ENCODE measurements around the gene ARHGAP15.
A peak's percentile ranks its signal among the peaks of the same experiment; 100 is the strongest.

The ARHGAP15 gene

DNA sequence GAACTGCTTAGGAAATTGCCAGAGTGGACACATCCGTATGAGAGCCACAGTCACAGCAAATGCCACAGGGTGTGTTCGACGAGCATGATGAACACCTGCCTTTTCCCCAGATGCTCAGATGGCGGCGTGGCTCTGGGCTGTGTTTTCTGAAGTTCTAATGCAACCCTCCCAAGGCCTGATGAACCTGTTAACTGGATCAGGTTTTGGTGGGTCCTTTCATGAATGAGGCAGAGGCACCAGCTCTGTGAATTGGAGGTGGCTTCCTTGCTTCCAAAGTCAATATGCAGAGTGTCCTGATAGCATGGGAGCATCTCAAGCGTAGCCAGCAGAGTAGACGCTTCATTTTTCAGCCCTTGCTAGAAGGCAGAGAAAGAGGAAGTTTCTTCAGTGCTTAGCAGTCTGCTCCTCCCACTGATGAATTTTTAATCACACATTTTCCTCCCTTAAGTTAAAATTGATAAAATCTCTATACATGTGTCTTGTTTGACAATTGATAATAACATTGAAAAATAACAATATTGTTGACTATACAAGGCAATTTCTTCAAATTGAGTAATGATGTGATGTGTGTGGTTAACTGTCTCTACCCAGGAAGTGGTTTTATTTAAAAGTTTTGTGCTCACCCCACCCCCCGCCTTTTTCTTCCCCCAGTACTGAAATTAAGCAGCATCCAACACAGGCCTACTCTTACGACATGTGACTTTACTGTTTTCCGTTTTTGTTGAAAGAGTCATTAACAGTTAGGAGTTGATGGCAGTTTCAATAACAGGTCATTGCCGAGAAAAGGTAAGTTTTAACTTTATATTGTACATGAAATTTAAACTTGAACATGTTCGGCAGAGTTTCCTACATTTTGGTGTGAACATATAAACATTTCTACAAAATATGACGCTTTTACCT lies at the start of gene ARHGAP15:
TSS of gene ARHGAP15 (plus strand) at position 739 of the 900 bp plus-strand sequence.
- peak within 1 kb of the TSS; percentile 70 for H3K4me2 ChIP-seq (ENCODE audit: low read length)
- TF ChIP-seq, protein P1, sequence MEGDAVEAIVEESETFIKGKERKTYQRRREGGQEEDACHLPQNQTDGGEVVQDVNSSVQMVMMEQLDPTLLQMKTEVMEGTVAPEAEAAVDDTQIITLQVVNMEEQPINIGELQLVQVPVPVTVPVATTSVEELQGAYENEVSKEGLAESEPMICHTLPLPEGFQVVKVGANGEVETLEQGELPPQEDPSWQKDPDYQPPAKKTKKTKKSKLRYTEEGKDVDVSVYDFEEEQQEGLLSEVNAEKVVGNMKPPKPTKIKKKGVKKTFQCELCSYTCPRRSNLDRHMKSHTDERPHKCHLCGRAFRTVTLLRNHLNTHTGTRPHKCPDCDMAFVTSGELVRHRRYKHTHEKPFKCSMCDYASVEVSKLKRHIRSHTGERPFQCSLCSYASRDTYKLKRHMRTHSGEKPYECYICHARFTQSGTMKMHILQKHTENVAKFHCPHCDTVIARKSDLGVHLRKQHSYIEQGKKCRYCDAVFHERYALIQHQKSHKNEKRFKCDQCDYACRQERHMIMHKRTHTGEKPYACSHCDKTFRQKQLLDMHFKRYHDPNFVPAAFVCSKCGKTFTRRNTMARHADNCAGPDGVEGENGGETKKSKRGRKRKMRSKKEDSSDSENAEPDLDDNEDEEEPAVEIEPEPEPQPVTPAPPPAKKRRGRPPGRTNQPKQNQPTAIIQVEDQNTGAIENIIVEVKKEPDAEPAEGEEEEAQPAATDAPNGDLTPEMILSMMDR (IDR thresholded peaks at IDR 0.05; ENCODE audit: low read depth, low read length, poor library complexity, severe bottlenecking): no peak
- H3K9me2 ChIP-seq (replicated peaks; ENCODE audit: control insufficient read depth, low read length): no peaks in the 10 kb centered on the region

DNA sequence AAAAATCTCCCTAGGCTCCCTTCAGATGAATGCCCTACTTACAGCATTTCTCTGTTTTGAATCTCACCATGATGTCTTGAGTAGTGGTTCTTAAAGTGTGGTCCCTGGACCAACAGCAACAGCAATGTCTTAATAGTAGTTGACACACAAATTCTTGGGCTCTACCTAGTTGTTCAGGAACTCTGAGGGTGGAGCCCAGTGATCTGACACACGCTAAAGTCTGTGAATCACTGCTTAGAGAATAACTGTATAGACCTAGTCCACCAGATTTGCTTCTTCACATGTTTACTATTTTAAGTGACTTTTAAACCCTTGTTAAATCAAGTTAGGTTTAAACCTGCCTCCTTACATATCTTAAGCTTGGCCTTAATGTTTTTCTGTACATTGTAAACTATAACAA lies 47.6 kb upstream of the ARHGAP15 start:
- Histone ChIP-seq H3K9me2 (replicated peaks; ENCODE audit: control insufficient read depth, low read length) (no peaks in the 10 kb centered on the region), H4K20me1 (ENCODE audit: control insufficient read depth, insufficient read depth, low read depth, low read length) (no peaks in the 10 kb centered on the region), H3K4me3 (ENCODE audit: low read length) (no peak overlapping the region), H3K27me3 (ENCODE audit: control insufficient read depth, low read length) (no peaks in the 10 kb centered on the region), H3K79me2 (ENCODE audit: control insufficient read depth, low read length) (no peaks in the 10 kb centered on the region), H3K4me2 (ENCODE audit: low read length) (no peak overlapping the region), H3K27ac (ENCODE audit: low read depth, low read length) (no peak overlapping the region), H3K4me1 (ENCODE audit: control insufficient read depth, low read length) (no peaks in the 10 kb centered on the region), H3K9me3 (ENCODE audit: control insufficient read depth, insufficient read depth, low read length) (no peaks in the 10 kb centered on the region), H3K36me3 (ENCODE audit: control insufficient read depth, low read length) (no peaks in the 10 kb centered on the region), H3F3A (ENCODE audit: control insufficient read depth, insufficient read depth) (no peaks in the 10 kb centered on the region)
- TF ChIP-seq EZH2phosphoT487 (IDR thresholded peaks at IDR 0.05; ENCODE audit: borderline replicate concordance, low read length): no peak

More for the DNA sequence above, at the start of gene ARHGAP15:
- peaks cover 43% of the 10 kb centered on the region for H3K4me1 ChIP-seq (ENCODE audit: control insufficient read depth, low read length)
- H3K79me2 ChIP-seq (ENCODE audit: control insufficient read depth, low read length): peaks cover 43% of the 10 kb centered on the region
- peak within 1 kb of the TSS; percentile 69 for H3K4me3 ChIP-seq (ENCODE audit: low read length)
- peak within 1 kb of the TSS; percentile 77 for H3K27ac ChIP-seq (ENCODE audit: low read depth, low read length)
- H3K27me3 ChIP-seq (ENCODE audit: control insufficient read depth, low read length): no peaks in the 10 kb centered on the region
- H3K36me3 ChIP-seq (ENCODE audit: control insufficient read depth, low read length): peaks cover 5% of the 10 kb centered on the region; the same call in 1 of the 2 replicates
- H3F3A ChIP-seq (ENCODE audit: control insufficient read depth, insufficient read depth): no peaks in the 10 kb centered on the region
- H4K20me1 ChIP-seq (ENCODE audit: control insufficient read depth, insufficient read depth, low read depth, low read length): no peaks in the 10 kb centered on the region
- H3K9me3 ChIP-seq (ENCODE audit: control insufficient read depth, insufficient read depth, low read length): no peaks in the 10 kb centered on the region

DNA sequence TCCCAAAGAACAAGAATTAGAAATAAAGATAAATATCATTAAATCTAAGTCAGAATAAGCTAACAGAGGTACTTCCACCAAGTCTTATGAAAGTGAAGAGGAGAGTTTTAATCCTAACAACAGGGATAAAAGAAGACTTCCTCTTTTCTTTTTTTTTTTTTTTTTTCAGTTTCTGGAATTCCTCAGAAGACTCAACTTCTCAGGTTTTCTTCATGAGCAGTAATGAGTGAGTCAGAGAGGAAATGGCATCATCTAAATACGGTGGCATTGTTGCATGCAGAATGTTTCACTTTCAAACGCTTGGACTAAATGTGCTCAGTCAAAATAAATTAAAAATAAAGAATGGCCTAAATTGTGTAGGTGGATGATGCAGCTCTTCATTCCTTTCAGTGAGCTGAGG lies 45.6 kb upstream of the ARHGAP15 start:
- Histone ChIP-seq H3K9me3 (ENCODE audit: control insufficient read depth, insufficient read depth, low read length) (no peaks in the 10 kb centered on the region), H3K4me2 (ENCODE audit: low read length) (no peak overlapping the region), H3K9me2 (replicated peaks; ENCODE audit: control insufficient read depth, low read length) (no peaks in the 10 kb centered on the region), H3K27ac (ENCODE audit: low read depth, low read length) (no peak overlapping the region), H3K27me3 (ENCODE audit: control insufficient read depth, low read length) (no peaks in the 10 kb centered on the region), H3K4me3 (ENCODE audit: low read length) (no peak overlapping the region), H4K20me1 (ENCODE audit: control insufficient read depth, insufficient read depth, low read depth, low read length) (no peaks in the 10 kb centered on the region), H3K79me2 (ENCODE audit: control insufficient read depth, low read length) (no peaks in the 10 kb centered on the region), H3K4me1 (ENCODE audit: control insufficient read depth, low read length) (no peaks in the 10 kb centered on the region), H3K36me3 (ENCODE audit: control insufficient read depth, low read length) (no peaks in the 10 kb centered on the region), H3F3A (ENCODE audit: control insufficient read depth, insufficient read depth) (no peaks in the 10 kb centered on the region)
- TF ChIP-seq EZH2phosphoT487 (IDR thresholded peaks at IDR 0.05; ENCODE audit: borderline replicate concordance, low read length): no peak
- TF ChIP-seq, protein P1 (IDR thresholded peaks at IDR 0.05; ENCODE audit: low read depth, low read length, poor library complexity, severe bottlenecking): no peak

DNA sequence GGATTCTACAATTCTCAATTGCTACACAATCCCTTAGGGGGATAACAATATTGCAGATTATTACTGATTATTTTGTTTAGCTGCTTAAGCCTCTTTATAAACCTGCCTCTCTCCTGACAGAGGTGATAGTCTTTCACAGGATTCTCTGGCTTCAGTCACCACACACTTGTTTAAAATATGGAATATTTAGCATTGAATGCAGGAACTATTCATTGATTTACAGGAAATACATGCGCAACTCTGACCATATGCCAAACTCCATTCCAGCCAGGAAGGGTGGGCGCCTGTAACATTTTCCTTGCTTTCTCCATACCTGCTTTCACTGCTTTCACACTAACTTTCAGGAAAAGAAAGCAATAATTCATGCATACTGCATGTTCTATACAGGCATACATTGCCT lies 44.8 kb upstream of the ARHGAP15 start:
- Histone ChIP-seq H3F3A (ENCODE audit: control insufficient read depth, insufficient read depth) (no peaks in the 10 kb centered on the region), H3K4me3 (ENCODE audit: low read length) (no peak overlapping the region), H3K9me3 (ENCODE audit: control insufficient read depth, insufficient read depth, low read length) (no peaks in the 10 kb centered on the region), H3K27me3 (ENCODE audit: control insufficient read depth, low read length) (no peaks in the 10 kb centered on the region), H3K79me2 (ENCODE audit: control insufficient read depth, low read length) (no peaks in the 10 kb centered on the region), H3K27ac (ENCODE audit: low read depth, low read length) (no peak overlapping the region), H3K9me2 (replicated peaks; ENCODE audit: control insufficient read depth, low read length) (no peaks in the 10 kb centered on the region), H3K4me2 (ENCODE audit: low read length) (no peak overlapping the region), H3K4me1 (ENCODE audit: control insufficient read depth, low read length) (no peaks in the 10 kb centered on the region), H3K36me3 (ENCODE audit: control insufficient read depth, low read length) (no peaks in the 10 kb centered on the region), H4K20me1 (ENCODE audit: control insufficient read depth, insufficient read depth, low read depth, low read length) (no peaks in the 10 kb centered on the region)
- TF ChIP-seq, protein P1 (IDR thresholded peaks at IDR 0.05; ENCODE audit: low read depth, low read length, poor library complexity, severe bottlenecking): no peak
- no peak for TF ChIP-seq EZH2phosphoT487 (IDR thresholded peaks at IDR 0.05; ENCODE audit: borderline replicate concordance, low read length)
